Trophoblast cell (in vitro differentiated cells and primary cell): Measurements from ENCODE around the gene RNF111.

ENCODE experiments used
- DNase-seq, 2 donors: peaks; one replicate each; pipeline ENCODE4 v3.0.0-alpha.2; 2016
- H2AFZ ChIP-seq: 2 replicates; pipeline ENCODE4 v1.6.1; 2013; ENCODE audit warnings: low read length, moderate library complexity, mild to moderate bottlenecking; ENCODE audit not compliant: insufficient read depth, poor library complexity
- H2AK5ac ChIP-seq: 2 replicates; pipeline ENCODE4 v1.6.1; 2013; ENCODE audit warnings: mild to moderate bottlenecking, low read length
- H2BK120ac ChIP-seq: 2 replicates; pipeline ENCODE4 v1.6.1; 2013; ENCODE audit warnings: low read length, mild to moderate bottlenecking, moderate library complexity; ENCODE audit not compliant: insufficient read depth, poor library complexity
- H2BK12ac ChIP-seq: 2 replicates; pipeline ENCODE4 v1.6.1; 2013; ENCODE audit warnings: mild to moderate bottlenecking, low read length, moderate library complexity
- H2BK5ac ChIP-seq: 2 replicates; pipeline ENCODE4 v1.6.1; 2013; ENCODE audit warnings: low read length, low read depth, moderate library complexity, mild to moderate bottlenecking; ENCODE audit not compliant: poor library complexity
- H3K14ac ChIP-seq: 2 replicates; pipeline ENCODE4 v1.6.1; 2013; ENCODE audit warnings: mild to moderate bottlenecking, low read length
- H3K18ac ChIP-seq: 2 replicates; pipeline ENCODE4 v1.6.1; 2013; ENCODE audit warnings: mild to moderate bottlenecking, low read length
- H3K23ac ChIP-seq: 2 replicates; pipeline ENCODE4 v1.6.1; 2013; ENCODE audit warnings: low read length
- H3K27ac ChIP-seq: 2 replicates; pipeline ENCODE4 v1.5.1; 2013; ENCODE audit warnings: low read depth, mild to moderate bottlenecking, inconsistent platforms, low read length, moderate library complexity
- H3K27me3 ChIP-seq: 2 replicates; pipeline ENCODE4 v1.6.1; 2013; ENCODE audit warnings: inconsistent platforms, mild to moderate bottlenecking, low read length, moderate library complexity; ENCODE audit not compliant: insufficient read depth
- H3K36me3 ChIP-seq, 2 experiments: 1 replicate in 1 of 2; 2 replicates in 1 of 2; pipeline ENCODE4 v1.6.1; 2013; ENCODE audit warnings: low read length in 2 of 2, mild to moderate bottlenecking in 2 of 2, moderate library complexity in 1 of 2; ENCODE audit not compliant: insufficient read depth in 2 of 2, control insufficient read depth in 1 of 2
- H3K4ac ChIP-seq: 2 replicates; pipeline ENCODE4 v1.6.1; 2013; ENCODE audit warnings: low read depth, mild to moderate bottlenecking, low read length, moderate library complexity
- H3K4me1 ChIP-seq, 2 experiments: 1 replicate in 1 of 2; 2 replicates in 1 of 2; pipeline ENCODE4 v1.6.1; 2013; ENCODE audit warnings: low read length in 2 of 2, mild to moderate bottlenecking in 2 of 2, moderate library complexity in 1 of 2; ENCODE audit not compliant: insufficient read depth in 2 of 2, control insufficient read depth in 1 of 2
- H3K4me2 ChIP-seq: 2 replicates; pipeline ENCODE4 v1.6.1; 2013; ENCODE audit warnings: inconsistent platforms, mild to moderate bottlenecking, low read length, moderate library complexity
- H3K4me3 ChIP-seq: 2 replicates; pipeline ENCODE4 v1.5.1; 2013; ENCODE audit warnings: mild to moderate bottlenecking, low read depth, low read length, inconsistent platforms
- H3K79me1 ChIP-seq: one replicate; pipeline ENCODE4 v1.6.1; 2013; ENCODE audit warnings: low read length
- H3K79me2 ChIP-seq: 2 replicates; pipeline ENCODE4 v1.6.1; 2013; ENCODE audit warnings: low read length, mild to moderate bottlenecking; ENCODE audit not compliant: control insufficient read depth, insufficient read depth, poor library complexity
- H3K9ac ChIP-seq: 2 replicates; pipeline ENCODE4 v1.6.1; 2013; ENCODE audit warnings: mild to moderate bottlenecking, low read length
- H3K9me3 ChIP-seq: 2 replicates; pipeline ENCODE4 v1.6.1; 2013; ENCODE audit warnings: low read depth, mild to moderate bottlenecking, control low read depth, inconsistent platforms, low read length; ENCODE audit not compliant: insufficient read depth
- H4K12ac ChIP-seq: 2 replicates; pipeline ENCODE4 v1.6.1; 2013; ENCODE audit warnings: low read depth, mild to moderate bottlenecking, low read length, moderate library complexity
- H4K8ac ChIP-seq: 2 replicates; pipeline ENCODE4 v1.6.1; 2013; ENCODE audit warnings: low read depth, mild to moderate bottlenecking, low read length, moderate library complexity
- H4K91ac ChIP-seq: one replicate; pipeline ENCODE4 v1.6.1; 2013; ENCODE audit warnings: low read depth, mild to moderate bottlenecking, low read length, moderate library complexity
- WGBS: extraction: QIAGEN DNeasy Blood & Tissue Kit; methylation state at CpG from one replicate; pipeline ENCODE4 v1.1.7; 2013; ENCODE audit warnings: missing lambda C conversion rate; ENCODE audit not compliant: insufficient read length, insufficient coverage; ENCODE audit errors: extremely low coverage; 5-methylcytosine and 5-hydroxymethylcytosine counted together

The RNF111 gene

GRCh38 chr15:59026207-59026606, 38.7 kb downstream of the RNF111 start:
- H4K8ac ChIP-seq = no peak overlapping the region
- no peak overlapping the region for H2BK12ac ChIP-seq
- no peak overlapping the region for H3K4me3 ChIP-seq
- no peaks in the 10 kb centered on the region for H3K9me3 ChIP-seq
- no peak overlapping the region for H2BK120ac ChIP-seq
- no peak overlapping the region for H3K4ac ChIP-seq
- no peak overlapping the region for H3K9ac ChIP-seq
- no peak overlapping the region for H3K4me2 ChIP-seq
- no CpG with 5 or more reads among the region's 3 CpGs for WGBS
- H4K91ac ChIP-seq = no peak overlapping the region
- H3K79me1 ChIP-seq = no peaks in the 10 kb centered on the region
- no peak overlapping the region for H4K12ac ChIP-seq
- no peaks in the 10 kb centered on the region for H3K79me2 ChIP-seq
- no peak for DNase-seq
- H3K23ac ChIP-seq = no peak overlapping the region
- H3K36me3 ChIP-seq = peaks cover 6 to 9% of the 10 kb centered on the region in 2 experiments
- H3K27me3 ChIP-seq = no peaks in the 10 kb centered on the region
- H3K27ac ChIP-seq = no peak overlapping the region
- H3K14ac ChIP-seq = no peak overlapping the region
- no peak overlapping the region for H2AK5ac ChIP-seq
- H3K18ac ChIP-seq = no peak overlapping the region
- H2AFZ ChIP-seq = no peak overlapping the region
- no peak overlapping the region for H2BK5ac ChIP-seq
- H3K4me1 ChIP-seq = no peaks in the 10 kb centered on the region

- DNase-seq = no peak
- no peak overlapping the region for H2BK5ac ChIP-seq
- peaks cover 6 to 12% of the 10 kb centered on the region in 2 experiments for H3K36me3 ChIP-seq
- no peak overlapping the region for H3K27ac ChIP-seq
- no peaks in the 10 kb centered on the region for H3K79me2 ChIP-seq
- H3K4ac ChIP-seq = no peak overlapping the region
- H3K27me3 ChIP-seq = no peaks in the 10 kb centered on the region
- H3K23ac ChIP-seq = no peak overlapping the region
- H3K79me1 ChIP-seq = no peaks in the 10 kb centered on the region
- H3K14ac ChIP-seq = no peak overlapping the region
- no peak overlapping the region for H3K18ac ChIP-seq
- WGBS = no CpG with 5 or more reads among the region's 4 CpGs
- no peak overlapping the region for H4K8ac ChIP-seq
- no peak overlapping the region for H2BK120ac ChIP-seq
- H3K9me3 ChIP-seq = no peaks in the 10 kb centered on the region
- H2BK12ac ChIP-seq = no peak overlapping the region
- no peak overlapping the region for H2AK5ac ChIP-seq
- H3K4me1 ChIP-seq = no peaks in the 10 kb centered on the region
- no peak overlapping the region for H2AFZ ChIP-seq
- no peak overlapping the region for H3K9ac ChIP-seq
- no peak overlapping the region for H4K12ac ChIP-seq
- no peak overlapping the region for H3K4me2 ChIP-seq
- H4K91ac ChIP-seq = no peak overlapping the region
- H3K4me3 ChIP-seq = no peak overlapping the region
Observed at GRCh38 chr15:59028387-59028955, 41.0 kb downstream of the RNF111 start.

GRCh38 chr15:59029554-59029953, 42.1 kb downstream of the RNF111 start:
- H3K18ac ChIP-seq = no peak overlapping the region

GRCh38 chr15:59035201-59035600, 47.7 kb downstream of the RNF111 start:
- Histone ChIP-seq H3K18ac (no peak overlapping the region), H3K4me3 (no peak overlapping the region), H2AK5ac (no peak overlapping the region), H3K27ac (no peak overlapping the region), H4K91ac (no peak overlapping the region), H3K27me3 (no peaks in the 10 kb centered on the region), H3K9ac (no peak overlapping the region), H2BK120ac (no peak overlapping the region), H3K4me2 (no peak overlapping the region), H2AFZ (no peak overlapping the region), H2BK5ac (no peak overlapping the region), H4K12ac (no peak overlapping the region), H3K14ac (no peak overlapping the region), H3K79me2 (no peaks in the 10 kb centered on the region), H3K4me1 (no peaks in the 10 kb centered on the region), H4K8ac (no peak overlapping the region), H3K9me3 (peaks cover 4% of the 10 kb centered on the region), H3K36me3 (peaks cover 10 to 16% of the 10 kb centered on the region in 2 experiments), H3K23ac (no peak overlapping the region), H3K79me1 (no peaks in the 10 kb centered on the region), H3K4ac (no peak overlapping the region), H2BK12ac (no peak overlapping the region)
- no peak for DNase-seq
- no CpG with 5 or more reads among the region's 3 CpGs for WGBS

More at GRCh38 chr15:59029554-59029953, 42.1 kb downstream of the RNF111 start:
- H3K4me3 ChIP-seq = no peak overlapping the region
- no peak overlapping the region for H2AK5ac ChIP-seq
- H2BK120ac ChIP-seq = no peak overlapping the region
- no peak overlapping the region for H4K8ac ChIP-seq
- no peak overlapping the region for H3K9ac ChIP-seq
- no peaks in the 10 kb centered on the region for H3K4me1 ChIP-seq
- no peak overlapping the region for H3K14ac ChIP-seq
- no peak overlapping the region for H2BK12ac ChIP-seq
- no peak overlapping the region for H3K27ac ChIP-seq
- no peak overlapping the region for H4K91ac ChIP-seq
- no peaks in the 10 kb centered on the region for H3K79me1 ChIP-seq
- DNase-seq = no peak
- no peak overlapping the region for H3K4me2 ChIP-seq
- H3K36me3 ChIP-seq = peaks cover 6 to 12% of the 10 kb centered on the region in 2 experiments
- H3K27me3 ChIP-seq = no peaks in the 10 kb centered on the region
- H2AFZ ChIP-seq = no peak overlapping the region
- H2BK5ac ChIP-seq = no peak overlapping the region
- H4K12ac ChIP-seq = no peak overlapping the region
- H3K79me2 ChIP-seq = no peaks in the 10 kb centered on the region
- no peaks in the 10 kb centered on the region for H3K9me3 ChIP-seq
- no peak overlapping the region for H3K23ac ChIP-seq
- H3K4ac ChIP-seq = no peak overlapping the region
- no CpG with 5 or more reads among the region's 1 CpG for WGBS
